RKO (cell line): Measurements from ENCODE around the gene EPHA1.
"Not testable (repeated sequence)": the region's sequence is repeated elsewhere in the genome, so short reads cannot be mapped to it uniquely, and the experiment has no call there.

ENCODE experiments used
- DNase-seq: peaks from one replicate; pipeline ENCODE4 v3.0.0-alpha.2; 2016; ENCODE audit warnings: low spot score

EPHA1 gene

GRCh38 chr7:143429770-143430698, 21.4 kb upstream of the EPHA1 start:
- no peak for DNase-seq

GRCh38 chr7:143426479-143427142, 18.0 kb upstream of the EPHA1 start:
- no peak for DNase-seq

- not testable (repeated sequence) for DNase-seq
Observed at GRCh38 chr7:143424476-143424875, 15.8 kb upstream of the EPHA1 start.

GRCh38 chr7:143422033-143422432, 13.4 kb upstream of the EPHA1 start:
- DNase-seq: no peak

- DNase-seq: not testable (repeated sequence)
Observed at GRCh38 chr7:143420624-143421023, 12.0 kb upstream of the EPHA1 start.

- no peak for DNase-seq
Observed at GRCh38 chr7:143419880-143420279, 11.2 kb upstream of the EPHA1 start.

- DNase-seq: no peak
Observed at GRCh38 chr7:143418681-143419458, 10.2 kb upstream of the EPHA1 start.

GRCh38 chr7:143417734-143418383, 9.2 kb upstream of the EPHA1 start:
- DNase-seq: no peak

GRCh38 chr7:143416565-143417149, 8.0 kb upstream of the EPHA1 start:
- peak; percentile 71 for DNase-seq

GRCh38 chr7:143415742-143416397, 7.2 kb upstream of the EPHA1 start:
- DNase-seq: no peak

- not testable (repeated sequence) for DNase-seq
Observed at GRCh38 chr7:143415209-143415608, 6.6 kb upstream of the EPHA1 start.

- DNase-seq: no peak
Observed at GRCh38 chr7:143413123-143413522, 4.5 kb upstream of the EPHA1 start.

GRCh38 chr7:143411976-143412708, 3.5 kb upstream of the EPHA1 start:
- DNase-seq: no peak

- no peak for DNase-seq
Observed at GRCh38 chr7:143410521-143411004, 1.9 kb upstream of the EPHA1 start.

- no peak for DNase-seq
Observed at GRCh38 chr7:143408252-143408685, 387 bp downstream of the EPHA1 start.

GRCh38 chr7:143407287-143408251, 1.1 kb downstream of the EPHA1 start:
- DNase-seq: no peak

GRCh38 chr7:143406002-143406357, 2.7 kb downstream of the EPHA1 start:
- DNase-seq: no peak

GRCh38 chr7:143405173-143406001, 3.3 kb downstream of the EPHA1 start:
- no peak for DNase-seq
